SK-N-SH treated with all-trans-retinoic acid at 6 μM for 48 hours (cell line): ENCODE measurements around the gene ATP11A.

Experiments used
- ATAC-seq: fragments of 200-7000 bp; cut with Tn5 transposase; 3 replicates; pipeline ENCODE4 v1.9.1; 2020; ENCODE audit warnings: mild to moderate bottlenecking, moderate library complexity
- BACH2 ChIP-seq: fragments of 250-450 bp; sonication (Bioruptor Pico); IDR thresholded peaks from 2 replicates; pipeline ENCODE4 v1.9.0; 2021; ENCODE audit warnings: mild to moderate bottlenecking, borderline replicate concordance
- CREB5 ChIP-seq: fragments of 250-450 bp; sonication (Bioruptor Pico); IDR thresholded peaks from 2 replicates; pipeline ENCODE4 v1.5.1; 2020; ENCODE audit warnings: low read depth, mild to moderate bottlenecking, moderate library complexity
- CSDC2 ChIP-seq: fragments of 250-450 bp; sonication (Bioruptor Pico); IDR thresholded peaks from 2 replicates; pipeline ENCODE4 v1.5.0; 2020; ENCODE audit warnings: mild to moderate bottlenecking, moderate library complexity
- ESRRG ChIP-seq: fragments of 250-450 bp; sonication (Bioruptor Pico); IDR thresholded peaks from 2 replicates; pipeline ENCODE4 v1.6.1; 2021; ENCODE audit warnings: mild to moderate bottlenecking
- ISL1 ChIP-seq: fragments of 250-450 bp; sonication (Bioruptor Pico); IDR thresholded peaks from 2 replicates; pipeline ENCODE4 v2.1.2; 2022; ENCODE audit warnings: mild to moderate bottlenecking, moderate library complexity
- POU6F1 ChIP-seq: fragments of 250-450 bp; sonication (Bioruptor Pico); IDR thresholded peaks from 2 replicates; pipeline ENCODE4 v1.8.0; 2021; ENCODE audit warnings: low read depth, mild to moderate bottlenecking, moderate library complexity, borderline replicate concordance
- PPARA ChIP-seq: fragments of 250-450 bp; sonication (Bioruptor Pico); IDR thresholded peaks from 2 replicates; pipeline ENCODE4 v1.5.0; 2020; ENCODE audit warnings: mild to moderate bottlenecking, borderline replicate concordance
- RARB ChIP-seq: fragments of 250-450 bp; sonication (Bioruptor Pico); IDR thresholded peaks from 2 replicates; pipeline ENCODE4 v1.8.0; 2021; ENCODE audit warnings: mild to moderate bottlenecking, moderate library complexity
- SNAI2 ChIP-seq: fragments of 250-450 bp; sonication (Bioruptor Pico); IDR thresholded peaks from 2 replicates; pipeline ENCODE4 v1.5.0; 2020; ENCODE audit warnings: mild to moderate bottlenecking, moderate library complexity
- TCF4 ChIP-seq: fragments of 250-450 bp; sonication (Bioruptor Pico); IDR thresholded peaks from 2 replicates; pipeline ENCODE4 v1.8.0; 2021; ENCODE audit warnings: mild to moderate bottlenecking, moderate library complexity, borderline replicate concordance
- ZC3H10 ChIP-seq: fragments of 250-450 bp; sonication (Bioruptor Pico); IDR thresholded peaks from 2 replicates; pipeline ENCODE4 v1.5.1; 2021; ENCODE audit warnings: mild to moderate bottlenecking, moderate library complexity
- ZFP3 ChIP-seq: fragments of 250-450 bp; sonication (Bioruptor Pico); IDR thresholded peaks from 2 replicates; pipeline ENCODE4 v1.5.0; 2020; ENCODE audit warnings: mild to moderate bottlenecking, moderate library complexity
- ZFP30 ChIP-seq: fragments of 450-650 bp; formaldehyde crosslinking; IDR thresholded peaks from 2 replicates; pipeline ENCODE4 v1.5.0; 2022; ENCODE audit warnings: mild to moderate bottlenecking, moderate library complexity
- ZNF565 ChIP-seq: fragments of 450-650 bp; formaldehyde crosslinking; conservative IDR thresholded peaks from 2 replicates; pipeline ENCODE4 v1.5.0; 2020; ENCODE audit warnings: low read depth, mild to moderate bottlenecking, moderate library complexity
- TF ChIP-seq, protein P1 (sequence below): fragments of 250-450 bp; sonication (Bioruptor Pico); IDR thresholded peaks from 2 replicates; pipeline ENCODE4 v1.5.0; 2020; ENCODE audit warnings: mild to moderate bottlenecking, moderate library complexity
- TF ChIP-seq, protein P2 (sequence below): fragments of 250-450 bp; sonication (Bioruptor Pico); IDR thresholded peaks from 2 replicates; pipeline ENCODE4 v1.5.1; 2021; ENCODE audit warnings: mild to moderate bottlenecking, moderate library complexity

The ATP11A gene

GRCh38 chr13:112720814-112721197, 31.0 kb downstream of the ATP11A start:
- no peak for ATAC-seq
- no peak for TF ChIP-seq RARB (CRISPR knock-in tag)

- no peak for TF ChIP-seq ZFP3 (CRISPR knock-in tag)
- TF ChIP-seq, protein P1, sequence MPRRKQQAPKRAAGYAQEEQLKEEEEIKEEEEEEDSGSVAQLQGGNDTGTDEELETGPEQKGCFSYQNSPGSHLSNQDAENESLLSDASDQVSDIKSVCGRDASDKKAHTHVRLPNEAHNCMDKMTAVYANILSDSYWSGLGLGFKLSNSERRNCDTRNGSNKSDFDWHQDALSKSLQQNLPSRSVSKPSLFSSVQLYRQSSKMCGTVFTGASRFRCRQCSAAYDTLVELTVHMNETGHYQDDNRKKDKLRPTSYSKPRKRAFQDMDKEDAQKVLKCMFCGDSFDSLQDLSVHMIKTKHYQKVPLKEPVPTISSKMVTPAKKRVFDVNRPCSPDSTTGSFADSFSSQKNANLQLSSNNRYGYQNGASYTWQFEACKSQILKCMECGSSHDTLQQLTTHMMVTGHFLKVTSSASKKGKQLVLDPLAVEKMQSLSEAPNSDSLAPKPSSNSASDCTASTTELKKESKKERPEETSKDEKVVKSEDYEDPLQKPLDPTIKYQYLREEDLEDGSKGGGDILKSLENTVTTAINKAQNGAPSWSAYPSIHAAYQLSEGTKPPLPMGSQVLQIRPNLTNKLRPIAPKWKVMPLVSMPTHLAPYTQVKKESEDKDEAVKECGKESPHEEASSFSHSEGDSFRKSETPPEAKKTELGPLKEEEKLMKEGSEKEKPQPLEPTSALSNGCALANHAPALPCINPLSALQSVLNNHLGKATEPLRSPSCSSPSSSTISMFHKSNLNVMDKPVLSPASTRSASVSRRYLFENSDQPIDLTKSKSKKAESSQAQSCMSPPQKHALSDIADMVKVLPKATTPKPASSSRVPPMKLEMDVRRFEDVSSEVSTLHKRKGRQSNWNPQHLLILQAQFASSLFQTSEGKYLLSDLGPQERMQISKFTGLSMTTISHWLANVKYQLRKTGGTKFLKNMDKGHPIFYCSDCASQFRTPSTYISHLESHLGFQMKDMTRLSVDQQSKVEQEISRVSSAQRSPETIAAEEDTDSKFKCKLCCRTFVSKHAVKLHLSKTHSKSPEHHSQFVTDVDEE (CRISPR knock-in tag) = no peak
- TF ChIP-seq, protein P2, sequence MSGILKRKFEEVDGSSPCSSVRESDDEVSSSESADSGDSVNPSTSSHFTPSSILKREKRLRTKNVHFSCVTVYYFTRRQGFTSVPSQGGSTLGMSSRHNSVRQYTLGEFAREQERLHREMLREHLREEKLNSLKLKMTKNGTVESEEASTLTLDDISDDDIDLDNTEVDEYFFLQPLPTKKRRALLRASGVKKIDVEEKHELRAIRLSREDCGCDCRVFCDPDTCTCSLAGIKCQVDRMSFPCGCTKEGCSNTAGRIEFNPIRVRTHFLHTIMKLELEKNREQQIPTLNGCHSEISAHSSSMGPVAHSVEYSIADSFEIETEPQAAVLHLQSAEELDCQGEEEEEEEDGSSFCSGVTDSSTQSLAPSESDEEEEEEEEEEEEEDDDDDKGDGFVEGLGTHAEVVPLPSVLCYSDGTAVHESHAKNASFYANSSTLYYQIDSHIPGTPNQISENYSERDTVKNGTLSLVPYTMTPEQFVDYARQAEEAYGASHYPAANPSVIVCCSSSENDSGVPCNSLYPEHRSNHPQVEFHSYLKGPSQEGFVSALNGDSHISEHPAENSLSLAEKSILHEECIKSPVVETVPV (CRISPR knock-in tag) = no peak
- TF ChIP-seq RARB (CRISPR knock-in tag) = no peak
- no peak for TF ChIP-seq ESRRG (CRISPR knock-in tag)
- no peak for ATAC-seq
Measured at GRCh38 chr13:112721198-112722104, 31.6 kb downstream of the ATP11A start.

GRCh38 chr13:112722433-112723263, 32.8 kb downstream of the ATP11A start:
- ATAC-seq = peak; percentile 88
- TF ChIP-seq PPARA (CRISPR knock-in tag) = no peak
- TF ChIP-seq ISL1 = peak; percentile 70

GRCh38 chr13:112723771-112724170, 33.9 kb downstream of the ATP11A start:
- no peak for ATAC-seq
- TF ChIP-seq TCF4 (CRISPR knock-in tag) (no peak), SNAI2 (no peak), ESRRG (CRISPR knock-in tag) (no peak), ZC3H10 (CRISPR knock-in tag) (no peak), ZNF565 (CRISPR knock-in tag) (no peak), CREB5 (no peak), ZFP3 (CRISPR knock-in tag) (no peak), BACH2 (CRISPR knock-in tag) (no peak), ZFP30 (CRISPR knock-in tag) (no peak)

GRCh38 chr13:112724788-112725345, 35.0 kb downstream of the ATP11A start:
- no peak for ATAC-seq
- TF ChIP-seq ZFP30 (CRISPR knock-in tag) (no peak), ISL1 (no peak)

DNA sequence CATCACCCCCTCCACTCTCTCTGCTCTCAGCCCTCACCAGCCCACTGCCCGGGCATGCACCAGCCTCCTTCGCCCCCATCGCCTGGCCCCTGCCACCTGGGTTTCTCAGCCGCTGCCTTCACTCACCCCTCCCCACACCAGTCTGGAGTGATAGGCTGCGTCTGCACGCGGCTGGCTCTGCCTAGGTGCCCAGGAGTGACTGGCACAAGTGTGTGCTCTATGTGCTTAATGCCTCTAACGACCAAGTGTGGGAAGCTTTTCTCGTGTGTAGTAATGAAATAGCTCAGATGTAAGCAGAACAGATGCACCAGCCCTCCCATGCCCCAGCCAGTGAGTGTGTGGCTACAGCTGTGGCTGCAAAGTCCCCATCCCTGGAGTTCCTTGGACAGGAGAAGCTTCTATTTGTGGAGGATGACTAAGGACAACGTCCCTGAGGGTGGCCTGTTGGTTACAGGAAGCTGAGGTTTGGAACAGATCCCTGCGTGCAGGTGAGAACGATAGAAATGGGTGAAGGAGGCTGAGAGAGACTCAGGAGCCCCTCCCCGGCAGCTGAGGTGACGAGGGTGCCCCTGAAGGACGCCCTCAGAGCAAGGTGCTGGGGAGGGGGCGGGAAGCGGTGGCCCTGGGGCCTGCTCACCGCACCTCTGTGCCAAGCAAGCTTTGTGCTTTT, 35.6 kb downstream of the ATP11A start:
- no peak for ATAC-seq
- TF ChIP-seq CREB5 (no peak), POU6F1 (CRISPR knock-in tag) (no peak), SNAI2 (no peak), ZFP30 (CRISPR knock-in tag) (no peak), ZC3H10 (CRISPR knock-in tag) (no peak), BACH2 (CRISPR knock-in tag) (no peak), RARB (CRISPR knock-in tag) (no peak), CSDC2 (CRISPR knock-in tag) (no peak)
- TF ChIP-seq, protein P1 (CRISPR knock-in tag) = no peak
